Measurements from ENCODE around the gene RORB.

Gene RORB

DNA sequence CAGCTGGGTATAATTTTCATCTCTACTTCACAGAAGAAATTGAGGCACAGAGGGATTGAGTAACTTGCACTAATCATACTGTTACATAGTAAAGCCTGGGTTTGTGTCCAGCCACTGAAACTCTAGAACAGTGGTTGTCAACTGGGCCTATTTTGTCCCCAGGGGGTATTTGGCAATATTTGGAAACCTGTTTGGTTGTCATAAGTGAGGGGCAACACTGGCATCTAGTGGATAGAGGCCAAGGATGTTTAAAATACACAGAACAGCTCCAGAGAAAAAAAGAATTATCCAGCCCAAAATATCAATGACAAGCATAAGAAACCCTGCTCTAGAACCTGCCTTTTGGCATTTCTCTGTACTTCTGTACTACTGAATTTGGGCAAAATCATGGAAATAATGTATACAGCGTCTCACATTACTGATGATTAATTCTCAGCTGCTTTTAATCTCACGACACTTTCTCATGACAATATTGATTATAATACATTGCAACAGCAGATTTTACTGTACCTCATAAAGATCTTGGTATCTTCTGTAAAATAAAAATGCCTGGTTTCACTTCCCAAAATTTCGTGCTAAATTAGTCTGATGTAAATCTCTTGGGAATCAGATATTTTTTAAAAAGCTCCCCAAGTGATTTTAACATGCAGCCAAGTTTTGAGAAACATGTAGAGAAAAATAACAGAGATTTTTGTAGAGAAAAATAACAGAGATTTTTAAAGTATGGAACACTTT, 112.7 kb downstream of the RORB start:
- DNase-seq: no peak

DNA sequence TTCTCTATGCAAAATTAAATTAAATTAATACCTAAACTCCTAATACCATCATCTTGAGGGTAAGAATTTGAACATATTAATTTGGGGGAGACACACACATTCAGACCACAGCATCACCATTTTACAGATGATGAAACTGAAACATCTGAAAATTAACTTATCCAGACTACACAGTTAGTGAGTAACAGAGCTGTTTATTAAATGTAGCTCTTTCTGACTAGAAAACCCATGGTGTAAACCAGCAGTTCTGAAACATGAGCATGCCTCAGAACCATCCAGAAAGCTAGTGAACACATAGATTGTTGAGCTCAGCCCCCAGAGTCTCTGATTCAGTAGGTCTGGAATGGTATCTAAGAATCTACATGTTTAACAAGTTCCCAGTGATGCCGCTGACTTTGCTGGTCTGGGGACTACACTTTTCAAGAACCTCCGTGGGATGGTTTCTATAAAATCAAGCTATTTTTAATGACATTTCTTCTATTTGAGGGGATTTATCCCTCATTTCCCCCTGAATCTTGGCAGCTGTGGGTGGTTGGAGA, 113.5 kb downstream of the RORB start:
- DNase-seq: no peak

DNA sequence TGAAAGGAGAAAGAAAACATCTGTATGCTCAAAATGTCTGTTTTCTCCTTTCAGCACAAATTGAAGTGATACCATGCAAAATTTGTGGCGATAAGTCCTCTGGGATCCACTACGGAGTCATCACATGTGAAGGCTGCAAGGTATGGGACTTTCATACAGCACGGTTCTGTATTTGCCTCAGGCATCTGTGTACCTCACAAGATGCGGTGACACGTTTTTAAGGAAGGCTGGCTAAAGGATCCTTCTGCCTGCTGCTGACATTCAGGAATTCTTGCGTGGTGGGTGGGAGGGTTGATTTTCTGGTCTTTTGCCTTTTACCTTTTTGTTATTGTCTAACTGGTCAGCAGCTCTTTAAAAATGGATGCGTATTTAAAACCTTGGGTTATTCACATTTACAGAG, 133.1 kb downstream of the RORB start:
- no peak for DNase-seq

DNA sequence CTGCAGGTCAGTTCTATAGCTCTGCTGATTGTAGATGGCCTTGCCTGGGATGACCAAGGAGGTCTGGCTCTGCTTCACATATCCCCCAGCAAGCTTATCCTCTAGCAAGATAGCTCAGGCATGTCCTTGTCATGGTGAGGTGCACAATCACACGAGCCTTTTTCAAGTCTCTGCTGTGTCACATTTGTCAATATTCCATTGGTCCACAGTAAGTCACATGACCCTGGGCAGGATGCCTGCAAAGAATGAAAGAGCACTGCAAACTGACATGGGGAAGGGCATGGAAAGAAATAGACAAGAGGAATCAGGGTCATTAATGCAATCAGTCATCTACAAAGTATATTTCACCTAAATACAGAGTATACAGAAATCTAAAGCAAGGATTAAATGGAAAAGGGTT, 142.0 kb downstream of the RORB start:
- no peak for DNase-seq

DNA sequence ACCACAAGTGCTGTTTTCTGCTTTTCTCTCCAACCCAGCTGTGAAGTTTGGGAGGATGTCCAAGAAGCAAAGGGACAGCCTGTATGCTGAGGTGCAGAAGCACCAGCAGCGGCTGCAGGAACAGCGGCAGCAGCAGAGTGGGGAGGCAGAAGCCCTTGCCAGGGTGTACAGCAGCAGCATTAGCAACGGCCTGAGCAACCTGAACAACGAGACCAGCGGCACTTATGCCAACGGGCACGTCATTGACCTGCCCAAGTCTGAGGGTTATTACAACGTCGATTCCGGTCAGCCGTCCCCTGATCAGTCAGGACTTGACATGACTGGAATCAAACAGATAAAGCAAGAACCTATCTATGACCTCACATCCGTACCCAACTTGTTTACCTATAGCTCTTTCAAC, 145.2 kb downstream of the RORB start:
- no peak for DNase-seq

DNA sequence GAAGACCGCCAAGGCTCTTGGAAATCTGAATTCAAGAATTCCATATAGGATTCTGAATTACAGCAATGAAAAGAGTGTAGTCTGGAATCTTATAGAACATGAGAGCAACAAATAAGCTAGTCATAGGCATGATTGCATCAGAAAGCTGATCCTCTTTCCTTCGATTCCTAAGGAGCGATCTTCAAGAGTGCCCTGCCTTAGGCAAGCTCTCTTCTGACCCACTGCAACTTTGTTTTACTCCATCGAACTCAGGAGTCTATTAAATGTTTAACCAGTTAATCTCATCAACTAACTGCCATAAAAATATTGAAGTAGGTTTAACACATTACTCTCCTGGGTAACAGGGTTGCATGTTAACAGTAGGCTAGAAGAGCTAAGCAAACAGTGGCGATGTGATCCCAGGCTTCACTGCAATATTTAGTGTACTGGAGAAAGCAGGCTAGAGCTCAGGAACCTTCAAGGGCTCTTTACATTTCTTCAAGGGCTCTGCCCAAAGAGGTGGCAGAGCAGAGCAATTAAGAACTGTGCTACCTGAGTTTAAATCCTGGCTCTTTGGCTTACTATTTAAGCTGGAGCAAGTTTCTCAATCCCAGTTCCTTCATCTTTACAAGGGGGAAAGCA, 146.3 kb downstream of the RORB start:
- peak; percentile 24 for DNase-seq

DNA sequence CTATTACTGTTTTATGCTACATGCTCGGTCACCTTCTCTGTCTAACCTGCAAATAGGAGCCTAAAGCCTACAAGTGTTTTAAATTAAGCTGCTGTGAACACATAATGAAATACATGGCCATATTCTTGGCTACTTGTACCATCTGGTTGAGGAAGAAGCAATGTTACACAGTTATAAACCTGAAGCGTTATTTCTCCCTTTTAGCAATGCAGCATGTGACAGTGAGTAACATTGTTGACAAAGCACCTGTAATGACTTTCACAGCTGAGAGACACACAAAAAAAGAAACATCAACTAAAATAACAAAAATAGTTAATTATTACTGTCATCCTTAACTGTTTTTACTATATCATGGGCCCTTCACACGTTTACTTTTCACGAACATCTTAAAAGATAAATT, 146.9 kb downstream of the RORB start:
- no peak for DNase-seq

DNA sequence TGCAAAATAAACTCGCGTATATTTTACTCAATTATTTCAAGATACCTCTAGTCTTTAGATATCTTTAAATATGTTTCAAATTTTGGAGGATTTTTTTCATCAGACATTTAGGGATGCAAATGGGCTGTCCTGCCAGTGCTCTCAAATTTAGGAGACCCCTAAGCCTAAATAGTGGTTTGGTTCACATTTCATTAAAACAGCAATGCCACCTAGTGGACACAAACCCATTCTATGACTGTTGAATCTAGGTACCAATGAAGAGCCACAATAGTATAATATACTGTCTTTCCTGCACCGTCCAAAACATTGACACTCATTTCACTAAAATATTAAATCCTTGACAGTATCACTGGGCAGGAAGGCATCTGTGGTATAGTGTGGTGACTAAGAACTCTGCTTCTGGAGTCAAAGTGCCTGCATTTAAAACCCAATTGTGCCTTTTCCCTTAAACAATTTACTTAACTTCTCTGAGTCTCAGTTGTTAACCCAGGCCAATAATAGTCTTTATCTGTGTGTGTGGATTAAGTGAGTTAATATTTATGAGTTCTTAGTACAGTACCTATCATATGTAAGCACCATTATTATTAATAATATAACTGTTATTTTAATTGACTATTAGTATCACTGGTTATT, 148.0 kb downstream of the RORB start:
- no peak for DNase-seq

DNA sequence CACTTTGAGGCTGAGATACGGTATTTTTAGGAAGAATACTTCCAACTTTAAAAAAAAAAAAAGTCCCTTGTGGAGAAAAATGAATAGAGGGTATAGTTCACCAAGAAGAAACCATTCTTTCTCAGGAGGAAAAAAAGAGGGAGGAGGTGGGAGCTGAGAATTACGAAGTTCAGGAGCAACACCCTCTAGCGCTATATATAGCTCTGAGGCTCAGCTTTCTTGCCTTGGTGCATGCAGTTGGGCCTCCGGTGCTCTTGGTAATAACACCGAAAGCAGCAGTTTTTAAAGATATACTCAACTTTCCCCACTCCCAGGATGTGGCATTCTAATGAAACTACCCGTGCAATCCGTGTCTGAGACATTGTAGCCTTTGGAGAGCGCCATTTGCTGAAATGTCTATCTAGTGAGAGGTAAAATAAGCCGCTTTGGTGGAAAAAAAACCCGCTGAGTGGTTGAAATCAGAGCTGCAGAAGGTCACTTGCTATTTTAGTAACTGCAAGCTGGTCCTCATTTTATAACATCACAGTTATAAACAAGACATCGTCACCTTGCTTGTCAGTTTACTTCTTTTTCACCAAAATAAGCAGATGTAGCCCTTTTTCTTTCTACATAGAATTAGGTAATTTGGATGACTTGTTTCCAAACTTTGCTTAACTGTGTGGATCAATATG, 156.4 kb downstream of the RORB start:
- no peak for DNase-seq

DNA sequence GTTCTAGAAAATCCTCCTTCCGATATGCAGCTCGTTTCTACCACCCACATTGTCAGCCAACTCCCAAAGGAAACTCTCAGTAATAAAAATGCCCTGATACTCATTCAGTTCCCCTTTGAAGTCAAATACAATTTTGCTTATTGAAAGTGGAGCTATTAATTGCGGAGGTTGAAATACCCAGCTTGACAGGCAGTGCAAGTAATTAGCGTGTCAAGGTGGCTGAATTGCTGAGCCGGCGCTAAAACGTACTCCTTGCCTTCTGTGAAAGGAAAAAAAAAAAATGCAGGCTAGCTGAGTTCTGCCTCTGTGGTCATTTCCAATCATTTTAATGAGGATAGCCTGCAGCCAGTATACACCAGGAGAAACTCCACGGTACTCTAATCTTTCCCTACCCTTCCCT, 165.5 kb downstream of the RORB start:
- no peak for DNase-seq

DNA sequence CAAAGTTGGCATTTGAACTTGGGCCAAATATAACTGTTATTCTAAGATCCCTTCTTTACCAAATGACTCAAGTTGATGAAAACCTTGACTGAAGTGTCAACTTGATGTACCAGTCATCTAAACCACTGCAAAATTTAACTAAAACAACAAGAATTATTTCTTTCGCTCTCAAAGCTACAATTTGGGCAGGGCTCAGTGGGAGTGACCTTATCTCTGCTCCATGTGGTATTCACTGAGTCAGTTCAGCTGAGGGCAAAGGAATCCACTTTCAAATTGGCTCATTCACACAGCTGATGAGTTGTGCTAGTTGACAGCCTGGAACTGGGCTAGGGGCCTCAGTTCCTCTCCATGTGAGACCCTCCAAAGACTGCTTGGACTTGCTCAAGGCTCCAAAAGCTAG, 166.3 kb downstream of the RORB start:
- DNase-seq: no peak

DNA sequence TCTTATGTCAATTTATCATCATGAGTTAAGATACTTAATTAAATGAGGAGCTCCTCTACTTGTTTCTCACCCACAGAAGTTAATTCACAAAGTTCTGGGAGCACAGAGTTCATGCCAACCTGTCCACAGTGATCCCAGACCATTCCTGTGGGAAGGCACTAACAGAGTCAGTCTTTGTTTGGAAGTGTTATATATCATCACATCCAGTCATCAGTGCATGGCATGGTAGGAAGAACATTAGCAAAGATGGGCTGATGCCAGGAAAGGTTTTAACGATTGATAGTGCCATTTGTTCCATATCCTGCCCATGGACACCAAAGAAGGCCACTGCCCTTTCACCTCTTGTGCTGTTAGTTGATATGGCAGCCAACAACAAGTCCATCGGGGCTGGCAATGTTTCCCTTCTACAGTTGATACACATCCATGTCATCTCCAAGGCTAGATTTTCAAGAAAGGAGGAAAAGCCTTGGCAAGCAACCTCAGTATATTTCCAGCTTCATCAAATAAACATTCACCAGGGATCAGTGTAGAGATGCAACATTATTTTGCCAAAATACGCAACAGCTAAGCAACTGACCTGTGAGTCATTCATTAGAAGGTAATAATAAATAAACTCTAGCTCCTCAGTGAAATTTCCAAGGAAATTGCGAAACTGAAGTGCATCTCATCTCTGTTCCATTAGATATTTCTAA, 169.6 kb downstream of the RORB start:
- DNase-seq: no peak

DNA sequence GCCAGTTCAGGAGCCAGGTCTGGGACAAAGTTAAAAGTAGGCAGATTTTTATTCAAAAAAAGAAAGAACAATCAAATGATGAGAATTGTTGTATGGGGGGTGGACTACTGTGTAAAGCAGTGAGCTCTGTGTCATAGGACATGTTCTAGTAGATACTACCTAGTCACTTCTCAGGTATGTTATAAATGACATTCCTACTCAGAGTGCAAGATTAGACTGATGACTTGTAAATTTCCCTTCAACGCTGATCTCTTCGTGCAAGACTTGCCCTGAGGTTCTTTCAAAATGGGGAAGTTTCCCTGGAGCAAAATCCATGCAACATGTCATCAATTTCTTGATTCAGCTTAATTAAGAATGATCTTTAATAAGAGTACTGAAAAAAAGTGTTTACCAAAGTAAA, 175.1 kb downstream of the RORB start:
- no peak for DNase-seq

DNA sequence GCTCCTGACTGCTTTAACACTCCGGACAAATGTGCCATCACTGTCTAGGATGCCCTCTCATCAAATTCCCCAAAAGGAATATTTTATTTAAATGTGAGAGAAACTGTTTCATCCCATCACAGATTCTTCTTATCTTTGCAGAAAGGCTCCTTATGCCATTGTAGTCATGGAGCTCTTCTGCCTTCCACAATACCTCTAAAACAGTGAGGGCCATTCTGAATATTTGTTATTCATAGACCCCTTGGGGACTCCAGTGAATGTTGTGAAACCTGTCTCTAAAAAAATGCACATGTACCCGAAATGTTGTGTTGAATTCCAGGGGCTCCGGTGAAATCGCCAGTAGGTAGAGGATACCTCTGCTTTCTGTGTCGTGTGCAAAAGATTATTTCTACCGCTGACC, 176.9 kb downstream of the RORB start:
- no peak for DNase-seq

DNA sequence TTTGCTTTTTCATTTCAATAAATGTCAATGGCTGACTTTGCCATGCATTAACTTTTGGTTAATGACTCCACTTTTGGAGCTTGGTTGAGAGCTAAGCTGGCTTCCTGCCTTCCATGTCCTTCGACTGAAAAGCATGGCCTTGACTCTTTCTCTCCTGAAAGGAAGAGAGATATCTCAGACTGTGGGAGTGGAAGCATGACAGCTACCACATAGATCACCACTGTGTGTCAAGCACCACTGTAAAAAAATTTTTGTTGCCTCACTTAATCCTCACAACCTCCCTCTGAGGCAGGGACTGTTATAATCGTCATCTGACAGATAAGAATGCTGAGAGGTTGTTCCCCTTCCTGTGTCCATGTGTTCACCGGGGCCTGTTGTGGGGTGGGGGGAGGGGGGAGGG, 184.8 kb downstream of the RORB start:
- no peak for DNase-seq

DNA sequence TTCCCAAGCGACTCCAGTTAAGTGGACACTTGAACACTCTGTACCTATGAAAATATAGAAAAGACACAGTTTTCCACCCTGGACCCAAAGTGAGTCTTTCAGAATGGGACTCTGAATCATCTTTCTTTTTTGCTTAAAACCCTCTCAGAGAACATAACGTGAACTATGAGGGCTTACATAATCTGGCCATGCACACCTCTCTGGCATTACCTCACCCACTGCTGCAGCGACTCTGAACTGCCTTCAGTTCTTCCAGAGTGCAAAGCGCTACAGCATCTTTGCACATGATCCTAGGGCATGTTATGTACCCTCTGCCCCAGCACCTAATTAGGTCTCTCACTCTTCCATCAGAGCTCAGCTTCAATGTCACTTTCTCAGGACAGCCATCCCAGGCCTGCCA, 186.2 kb downstream of the RORB start:
- no peak for DNase-seq

DNA sequence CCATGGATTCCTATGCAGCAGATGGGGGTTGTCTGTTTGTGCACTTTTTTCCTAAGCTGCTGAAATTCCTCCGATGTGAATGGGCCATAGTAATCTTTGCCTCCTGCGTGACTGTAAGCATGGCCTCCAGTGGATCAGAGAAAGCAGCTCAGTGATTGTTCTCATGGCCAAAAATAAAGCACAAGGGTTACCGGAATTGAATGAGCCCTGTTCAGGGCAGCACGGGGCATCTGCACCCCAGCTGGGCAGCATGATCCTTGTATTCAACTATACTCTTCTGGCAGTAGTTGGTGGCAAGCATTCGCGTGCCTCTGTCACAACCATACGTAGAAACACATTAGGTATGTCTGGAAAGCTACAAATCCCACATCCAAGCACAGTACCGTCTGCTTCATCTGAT, 193.9 kb downstream of the RORB start:
- no peak for DNase-seq

DNA sequence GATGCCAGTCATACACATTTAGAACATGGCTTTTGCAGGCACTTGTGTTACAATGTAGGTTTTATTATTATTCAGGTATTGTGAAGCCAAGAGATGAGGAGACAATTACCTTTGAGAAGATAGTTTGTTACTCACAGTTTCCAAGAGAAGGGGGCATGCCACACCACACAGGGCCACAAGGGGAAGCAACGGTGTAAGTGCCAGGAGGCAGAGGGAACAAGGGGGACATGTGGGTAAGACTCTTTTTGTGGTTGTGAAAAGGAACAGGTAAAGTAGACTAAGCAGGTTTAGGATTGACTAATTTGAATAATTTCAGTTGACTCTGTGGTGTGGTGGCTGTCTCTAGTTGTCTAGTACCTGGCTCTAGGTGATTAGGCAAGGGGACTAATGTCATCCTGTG, 199.4 kb downstream of the RORB start:
- no peak for DNase-seq

DNA sequence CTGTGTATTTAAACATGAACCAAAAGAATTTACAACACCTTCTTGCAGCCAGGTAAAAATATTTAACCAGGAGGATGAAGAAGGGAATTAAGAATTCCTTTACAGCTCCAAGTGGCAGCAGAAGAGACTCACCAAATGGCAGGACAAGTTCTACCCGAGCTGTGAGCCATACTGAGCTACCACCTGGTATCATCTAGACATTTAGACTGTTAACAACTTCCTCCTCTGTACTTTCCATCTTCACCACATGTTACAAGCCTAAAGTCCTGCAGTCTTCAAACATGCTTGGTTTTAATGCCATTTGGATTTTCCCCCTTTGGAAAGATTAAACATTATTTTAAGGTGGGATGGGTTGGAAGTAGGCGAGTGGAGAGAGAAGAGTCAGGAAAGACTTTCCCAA, 200.4 kb downstream of the RORB start:
- no peak for DNase-seq

DNA sequence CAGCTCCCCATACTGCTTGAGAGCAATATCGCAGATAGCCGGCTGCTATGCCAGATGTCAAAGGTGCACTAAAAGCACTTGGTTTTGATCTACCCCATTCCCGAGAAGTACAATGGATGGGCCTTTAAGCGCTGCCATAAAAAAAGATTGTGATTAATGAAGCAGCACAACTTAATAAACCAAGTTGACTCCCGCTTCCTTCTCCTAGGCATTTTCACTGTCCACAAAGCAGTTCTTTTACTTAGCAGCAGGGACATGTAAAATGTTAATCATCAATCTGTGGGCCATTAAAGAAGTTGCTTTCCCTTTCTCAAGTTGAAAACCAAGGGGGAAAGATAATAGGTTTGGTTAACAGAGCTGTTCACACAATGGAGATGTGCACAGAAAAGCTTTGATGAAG, 214.2 kb downstream of the RORB start:
- no peak for DNase-seq

DNA sequence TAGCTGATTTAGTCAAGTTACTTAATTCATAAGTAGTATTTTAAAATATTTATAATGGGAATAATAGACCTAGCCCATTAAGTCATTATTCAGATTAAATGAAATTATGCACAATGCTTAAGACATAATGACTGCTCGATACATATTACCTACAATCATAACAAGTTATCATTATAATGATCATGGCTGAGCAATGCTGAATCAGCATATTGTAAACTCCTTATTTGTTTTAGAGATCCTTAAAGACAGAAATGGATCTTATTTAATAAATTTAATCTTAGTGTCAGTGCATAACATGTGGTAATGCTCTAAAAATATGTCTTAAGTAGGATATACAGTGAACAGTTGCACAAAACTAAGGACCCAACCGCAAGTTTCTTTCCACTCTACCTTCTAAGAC, 221.6 kb downstream of the RORB start:
- no peak for DNase-seq

DNA sequence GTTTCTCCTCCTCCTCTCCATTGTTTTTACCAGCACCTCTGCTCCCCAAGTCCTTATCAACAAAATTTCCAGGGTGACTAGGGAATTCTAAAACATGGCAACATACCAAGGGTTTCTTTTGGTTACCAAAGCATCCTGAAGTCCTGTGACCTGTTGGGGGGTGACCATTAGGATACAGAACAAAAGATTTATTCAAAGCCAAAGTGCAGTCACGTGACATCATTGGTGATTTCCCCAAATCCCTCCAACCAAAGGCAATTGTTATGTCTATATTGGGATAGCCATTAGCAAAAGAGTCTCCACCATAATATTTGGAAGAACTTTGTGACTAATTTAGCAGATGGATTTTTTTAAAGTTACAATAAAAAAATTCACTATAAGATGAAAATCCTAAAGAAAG, 222.2 kb downstream of the RORB start:
- no peak for DNase-seq
